MV-4-11 (cell line): Measurements from ENCODE around the gene DDR2.
"Not testable (repeated sequence)": the region's sequence is repeated elsewhere in the genome, so short reads cannot be mapped to it uniquely, and the experiment has no call there.

Experiments
- DNase-seq: peaks from one replicate; lab custom pipeline; 2025; lab: John Stamatoyannopoulos, UW

Gene DDR2

GRCh38 chr1:162725301-162725837, 93.1 kb downstream of the DDR2 start:
- no peak for DNase-seq

- no peak for DNase-seq
Observed at GRCh38 chr1:162726555-162726954, 94.3 kb downstream of the DDR2 start.

GRCh38 chr1:162727493-162727892, 95.2 kb downstream of the DDR2 start:
- DNase-seq: not testable (repeated sequence)

GRCh38 chr1:162728573-162728972, 96.3 kb downstream of the DDR2 start:
- no peak for DNase-seq

GRCh38 chr1:162729195-162729774, 97.0 kb downstream of the DDR2 start:
- not testable (repeated sequence) for DNase-seq

- no peak for DNase-seq
Observed at GRCh38 chr1:162732094-162732493, 99.8 kb downstream of the DDR2 start.

GRCh38 chr1:162732566-162733335, 100.5 kb downstream of the DDR2 start:
- no peak for DNase-seq

- DNase-seq: no peak
Observed at GRCh38 chr1:162733336-162733590, 101.0 kb downstream of the DDR2 start.

GRCh38 chr1:162734047-162734446, 101.8 kb downstream of the DDR2 start:
- DNase-seq: no peak

GRCh38 chr1:162736184-162736583, 103.9 kb downstream of the DDR2 start:
- no peak for DNase-seq

- DNase-seq: peak; percentile 60
Observed at GRCh38 chr1:162736633-162737067, 104.4 kb downstream of the DDR2 start.

GRCh38 chr1:162740755-162741154, 108.5 kb downstream of the DDR2 start:
- DNase-seq: no peak

GRCh38 chr1:162741574-162741973, 109.3 kb downstream of the DDR2 start:
- DNase-seq: no peak

GRCh38 chr1:162746264-162746942, 114.1 kb downstream of the DDR2 start:
- not testable (repeated sequence) for DNase-seq

- DNase-seq: no peak
Observed at GRCh38 chr1:162753001-162753658, 120.9 kb downstream of the DDR2 start.

- DNase-seq: peak; percentile 40
Observed at GRCh38 chr1:162753998-162754585, 121.8 kb downstream of the DDR2 start.

- DNase-seq: no peak
Observed at GRCh38 chr1:162755306-162755705, 123.0 kb downstream of the DDR2 start.

GRCh38 chr1:162756523-162756922, 124.3 kb downstream of the DDR2 start:
- no peak for DNase-seq

- no peak for DNase-seq
Observed at GRCh38 chr1:162757476-162757875, 125.2 kb downstream of the DDR2 start.

GRCh38 chr1:162765788-162766187, 133.5 kb downstream of the DDR2 start:
- no peak for DNase-seq

- no peak for DNase-seq
Observed at GRCh38 chr1:162772571-162773154, 140.4 kb downstream of the DDR2 start.

GRCh38 chr1:162774007-162774406, 141.7 kb downstream of the DDR2 start:
- DNase-seq: no peak
